AG10803 (cell line): ENCODE measurements around the gene VAT1.
"Not testable (repeated sequence)": the region's sequence is repeated elsewhere in the genome, so short reads cannot be mapped to it uniquely, and the experiment has no call there.

ENCODE experiments used
- DNase-seq: peaks from one replicate; pipeline ENCODE4 v3.0.0; 2010; ENCODE audit warnings: low read depth
- H3K4me3 ChIP-seq: 2 replicates; pipeline ENCODE4 v1.5.1; 2011; ENCODE audit warnings: mild to moderate bottlenecking, low read length, control low read depth
- CTCF ChIP-seq: conservative IDR thresholded peaks from 2 replicates; pipeline ENCODE4 v1.5.1; 2011; ENCODE audit warnings: mild to moderate bottlenecking, low read length, control low read depth, inconsistent platforms

VAT1 gene

DNA sequence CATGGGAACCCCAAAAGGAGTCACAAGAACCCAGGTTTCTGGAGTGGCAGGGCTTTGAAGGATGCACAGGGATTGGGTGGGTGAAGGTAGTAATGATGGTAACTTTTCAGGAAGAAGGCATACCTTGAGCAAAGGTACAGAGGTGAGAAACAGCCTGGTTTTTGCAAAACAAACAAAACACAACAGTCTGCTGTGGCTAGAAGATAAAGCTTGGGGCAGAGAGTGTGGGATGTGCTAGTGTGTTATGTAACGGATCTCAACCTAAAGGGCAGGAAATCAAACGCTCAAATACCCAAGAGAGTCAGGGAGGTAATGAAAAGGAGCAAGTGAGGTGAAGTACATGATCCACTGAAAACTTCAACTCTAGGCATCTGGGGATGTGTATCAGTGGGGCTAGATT lies 46.9 kb downstream of the VAT1 start:
- no peak overlapping the region for H3K4me3 ChIP-seq
- TF ChIP-seq CTCF, result no peak
- DNase-seq, result no peak

GRCh38 chr17:42973323-42973722 lies 48.9 kb downstream of the VAT1 start:
- H3K4me3 ChIP-seq, DNase-seq: not testable (repeated sequence)

DNA sequence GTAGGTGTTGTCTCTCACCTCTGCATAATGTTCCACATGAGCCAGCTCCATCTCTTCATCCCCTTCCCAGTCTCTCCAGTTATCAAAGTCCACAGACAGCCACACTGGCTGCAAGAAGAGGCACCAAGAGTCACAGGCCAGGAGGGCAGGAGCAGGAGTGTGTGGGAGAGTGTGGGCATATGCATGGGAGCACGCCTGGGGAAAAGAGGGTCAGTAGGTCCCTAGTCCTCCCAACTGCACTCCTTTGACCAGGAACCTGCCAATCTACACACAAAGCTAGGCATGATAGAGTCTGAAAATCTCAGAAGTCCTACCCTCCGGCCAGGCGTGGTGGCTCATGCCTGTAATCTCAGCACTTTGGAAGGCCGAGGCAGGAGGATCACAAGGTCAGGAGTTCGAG lies 50.6 kb downstream of the VAT1 start:
- H3K4me3 ChIP-seq, result no peak overlapping the region
- no peak for DNase-seq
- no peak for TF ChIP-seq CTCF

DNA sequence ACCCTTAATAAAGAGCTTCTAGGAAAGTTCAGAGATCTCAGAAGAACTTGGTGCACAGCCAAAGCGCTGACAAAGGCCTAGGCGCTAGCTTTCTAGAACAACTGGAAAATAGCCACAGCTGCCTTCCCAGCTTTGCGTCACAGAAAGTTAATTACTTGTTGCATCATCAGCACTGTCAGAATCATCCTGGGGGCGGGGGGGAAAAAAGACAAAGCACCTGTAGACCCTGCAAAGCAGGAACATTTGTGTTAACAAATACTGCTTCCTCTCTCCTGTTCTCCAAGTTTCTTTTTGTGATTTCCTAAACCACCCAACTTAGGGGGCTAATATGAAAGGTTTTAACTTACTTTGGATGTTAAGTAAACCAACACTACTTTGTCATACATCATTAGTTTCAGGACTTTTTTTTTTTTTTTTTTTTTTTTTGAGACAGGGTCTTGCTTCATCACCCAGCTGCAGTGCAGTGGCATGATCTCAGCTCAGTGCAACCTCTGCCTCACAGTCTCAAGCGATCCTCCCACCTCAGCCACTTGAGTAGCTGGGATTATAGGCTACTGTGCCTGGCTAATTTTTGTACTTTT lies 53.1 kb downstream of the VAT1 start:
- TF ChIP-seq CTCF, result no peak
- no peak for DNase-seq
- H3K4me3 ChIP-seq, result no peak overlapping the region

GRCh38 chr17:42967925-42968324 lies 54.3 kb downstream of the VAT1 start:
- TF ChIP-seq CTCF, result no peak
- no peak overlapping the region for H3K4me3 ChIP-seq
- no peak for DNase-seq
